T-cell (primary cell): ENCODE measurements around the gene MT1F. TPM values are rescaled to one million over a fixed set of nuclear protein-coding genes. Genes with fewer than 3 reads are reported as not detected.
A peak's percentile ranks its signal among the peaks of the same experiment; 100 is the strongest.
"Not testable (repeated sequence)": the region's sequence is repeated elsewhere in the genome, so short reads cannot be mapped to it uniquely, and the experiment has no call there.

ENCODE experiments used
- ATAC-seq, 4 experiments: fragments of 200-7000 bp in 3 of 4; fragments of 150-1000 bp in 1 of 4; cut with Tn5 transposase; replicated peaks in 1 of 4; 1 replicate in 3 of 4; 2 replicates in 1 of 4; pipeline ENCODE4 v1.10.0; 2021; ENCODE audit warnings: moderate library complexity in 3 of 4, mild to moderate bottlenecking in 2 of 4, moderate number of reproducible peaks in 1 of 4
- CTCF ChIA-PET, 2 donors: fragments of 300-600 bp; sonication (Branson Sonifier 250); formaldehyde crosslinking; loops; one replicate each; lab custom pipeline; 2022; ENCODE audit warnings: antibody characterized with exemption in 2 of 2; lab: Charles Lee
- POLR2A ChIA-PET, 2 donors: fragments of 300-600 bp; sonication (Branson Sonifier 250); formaldehyde crosslinking; loops; one replicate each; lab custom pipeline; 2022; ENCODE audit warnings: antibody characterized with exemption in 2 of 2; lab: Charles Lee
- DNase-seq, 35 experiments: peaks; one replicate each; pipeline versions ENCODE4 v3.0.0 to v3.0.0-alpha.2; 2013 to 2023
- H3K27ac ChIP-seq: one replicate; pipeline ENCODE4 v1.5.1; 2013; ENCODE audit warnings: low read length
- H3K27me3 ChIP-seq, 2 experiments: replicated peaks in 1 of 2; 1 replicate in 1 of 2; 2 replicates in 1 of 2; pipeline versions ENCODE4 v1.6.1 to v1.7.0; 2013; ENCODE audit warnings: low read length in 1 of 2, mixed read lengths in 1 of 2; ENCODE audit not compliant: control insufficient read depth in 2 of 2, insufficient read depth in 2 of 2; ENCODE audit errors: extremely low read depth in 1 of 2
- H3K36me3 ChIP-seq, 2 donors: 1 replicate in 1 of 2; 2 replicates in 1 of 2; pipeline versions ENCODE4 v1.6.1 to v1.7.0; 2013; ENCODE audit warnings: low read length in 1 of 2; ENCODE audit not compliant: control insufficient read depth in 2 of 2, insufficient read depth in 1 of 2; ENCODE audit errors: extremely low read depth in 1 of 2
- H3K4me1 ChIP-seq, 2 experiments: 1 replicate in 1 of 2; 2 replicates in 1 of 2; pipeline versions ENCODE4 v1.6.1 to v1.7.0; 2013; ENCODE audit warnings: low read length in 2 of 2, mixed read lengths in 1 of 2; ENCODE audit not compliant: insufficient read depth in 2 of 2, control insufficient read depth in 1 of 2; ENCODE audit errors: extremely low read depth in 1 of 2
- H3K4me3 ChIP-seq, 2 donors: 1 replicate in 1 of 2; 2 replicates in 1 of 2; pipeline versions ENCODE4 v1.5.1 to v1.7.0; 2013; ENCODE audit warnings: mild to moderate bottlenecking in 2 of 2, low read length in 1 of 2, moderate library complexity in 1 of 2; ENCODE audit not compliant: control insufficient read depth in 1 of 2; ENCODE audit errors: extremely low read depth in 1 of 2
- H3K9me3 ChIP-seq: 2 replicates; pipeline ENCODE4 v1.7.0; 2013
- H3K27ac Mint-ChIP-seq, 2 donors: one replicate each; pipeline ENCODE4 v1.8.0; 2020 to 2021; ENCODE audit warnings: mild to moderate bottlenecking in 2 of 2, mixed read lengths in 2 of 2
- H3K27me3 Mint-ChIP-seq, 2 donors: one replicate each; pipeline ENCODE4 v1.8.0; 2021 to 2022; ENCODE audit warnings: mixed read lengths in 2 of 2
- H3K36me3 Mint-ChIP-seq: one replicate; pipeline ENCODE4 v1.8.0; 2021; ENCODE audit warnings: mixed read lengths
- H3K4me1 Mint-ChIP-seq, 3 donors: one replicate each; pipeline ENCODE4 v1.8.0; 2020 to 2022; ENCODE audit warnings: mixed read lengths in 3 of 3, mild to moderate bottlenecking in 1 of 3
- H3K4me3 Mint-ChIP-seq, 3 donors: one replicate each; pipeline ENCODE4 v1.8.0; 2020 to 2022; ENCODE audit warnings: mild to moderate bottlenecking in 3 of 3, mixed read lengths in 3 of 3, moderate library complexity in 3 of 3
- H3K9me3 Mint-ChIP-seq, 3 donors: one replicate each; pipeline ENCODE4 v1.8.0; 2020 to 2022; ENCODE audit warnings: mixed read lengths in 3 of 3
- WGBS: methylation state at CpG from one replicate; pipeline ENCODE4 v1.1.5; 2013; ENCODE audit warnings: missing lambda C conversion rate; ENCODE audit not compliant: insufficient coverage; 5-methylcytosine and 5-hydroxymethylcytosine counted together
- total RNA-seq, 35 experiments: library from RNA in 6 of 35; stranded (reverse) in 6 of 35; fragments of 120-200 nt in 1 of 35; gene quantifications; one replicate each; pipeline versions ENCODE4 v1.2.1 to v1.2.4 and lab custom pipeline; 2013 to 2026

The MT1F gene
- total RNA-seq, 5 donors from 2014 or later (not counting 1 experiment from before 2014, with no cell fraction given) = 5.3 to 14.3 (median 9.3) TPM

DNA sequence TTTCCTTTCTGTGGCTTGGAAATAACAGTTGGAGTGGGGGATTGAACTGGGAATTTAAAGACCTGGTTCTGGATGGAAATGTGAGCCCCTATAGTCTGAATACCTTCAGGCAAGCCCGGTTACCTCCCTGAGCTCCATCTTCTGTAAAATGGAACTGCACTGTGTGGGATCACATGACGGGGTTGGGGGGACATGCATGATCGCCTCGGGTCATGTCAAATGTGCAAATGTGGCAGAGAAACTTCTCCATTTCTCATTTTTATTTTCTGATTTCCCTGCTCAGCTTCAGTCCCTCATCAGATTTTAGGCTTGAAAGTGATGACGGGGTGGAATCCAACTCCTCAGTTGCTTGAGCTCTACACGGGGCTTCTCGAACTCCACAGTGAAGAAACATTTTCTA lies 4.5 kb upstream of the MT1F start:
- ATAC-seq = no peak

GRCh38 chr16:56658327-56658875 lies 642 bp downstream of the MT1F start:
- POLR2A ChIA-PET = no interaction called here
- H3K27me3 Mint-ChIP-seq = peaks cover 0 to 10% of the 10 kb centered on the region in 2 donors
- peak overlapping the region; percentile 92 to 93 for H3K27ac Mint-ChIP-seq
- H3K4me3 ChIP-seq = peak overlapping the region; percentile 71 to 79
- H3K9me3 Mint-ChIP-seq = no peaks in the 10 kb centered on the region
- H3K27ac ChIP-seq = no peak overlapping the region
- H3K27me3 ChIP-seq = peaks cover 3 to 19% of the 10 kb centered on the region in 2 experiments
- H3K36me3 Mint-ChIP-seq = no peaks in the 10 kb centered on the region
- CTCF ChIA-PET = interaction anchor here in 1 of 2 donors (0.6 kb wide), 1 partner anchor 82 kb away, joined by 3 read pairs; no protein-coding TSS in a partner anchor
- WGBS = 52% methylated on average over 7 of the region's 10 CpGs
- peaks cover 3 to 34% of the 10 kb centered on the region in 2 experiments for H3K4me1 ChIP-seq
- ATAC-seq = no peak
- peak overlapping the region; percentile 91 to 97 (median 97) for H3K4me3 Mint-ChIP-seq
- H3K9me3 ChIP-seq = no peaks in the 10 kb centered on the region
- no peaks in the 10 kb centered on the region for H3K36me3 ChIP-seq
- no peak for DNase-seq
- peaks cover 31 to 33% (median 32%) of the 10 kb centered on the region in 3 donors for H3K4me1 Mint-ChIP-seq

More for the DNA sequence above, 4.5 kb upstream of the MT1F start:
- H3K9me3 ChIP-seq = no peaks in the 10 kb centered on the region
- no peaks in the 10 kb centered on the region for H3K9me3 Mint-ChIP-seq
- WGBS = 100% methylated on average over 2 of the region's 7 CpGs
- H3K36me3 ChIP-seq = no peaks in the 10 kb centered on the region
- H3K27ac Mint-ChIP-seq = no peak overlapping the region
- H3K27ac ChIP-seq = no peak overlapping the region
- H3K27me3 ChIP-seq = peaks cover 11 to 37% of the 10 kb centered on the region in 2 experiments
- H3K27me3 Mint-ChIP-seq = peaks cover 12 to 24% of the 10 kb centered on the region in 2 donors
- no peak overlapping the region for H3K4me3 Mint-ChIP-seq
- H3K4me3 ChIP-seq = no peak overlapping the region
- DNase-seq = no peak
- H3K4me1 Mint-ChIP-seq = peaks cover 7 to 9% (median 7%) of the 10 kb centered on the region in 3 donors
- CTCF ChIA-PET = interaction anchor here in 1 of 2 donors (0.6 kb wide), 1 partner anchor 18 kb away, joined by 3 read pairs; no protein-coding TSS in a partner anchor
- H3K4me1 ChIP-seq = peaks cover 3 to 11% of the 10 kb centered on the region in 2 experiments
- POLR2A ChIA-PET = interaction anchor here in 1 of 2 donors (0.6 kb wide), 2 partner anchors 29 to 294 kb away, joined by 3 to 7 read pairs; no protein-coding TSS in a partner anchor
- no peaks in the 10 kb centered on the region for H3K36me3 Mint-ChIP-seq

GRCh38 chr16:56662357-56663354 lies 4.9 kb downstream of the MT1F start:
- Histone ChIP-seq H3K4me1 (peaks cover 3 to 33% of the 10 kb centered on the region in 2 experiments), H3K9me3 (no peaks in the 10 kb centered on the region), H3K4me3 (peak overlapping the region; percentile 55 to 74), H3K36me3 (no peaks in the 10 kb centered on the region), H3K27ac (peak overlapping the region; percentile 45), H3K27me3 (peaks cover 14 to 37% of the 10 kb centered on the region in 2 experiments)
- DNase-seq = peak in 9 of 35 experiments; percentile 11 to 48 (median 26)
- Mint-ChIP-seq H3K4me1 (peaks cover 33 to 36% (median 35%) of the 10 kb centered on the region in 3 donors), H3K36me3 (peaks cover 3% of the 10 kb centered on the region), H3K27ac (peak overlapping the region; percentile 81 to 89), H3K4me3 (peak overlapping the region; percentile 78 to 85 (median 82)), H3K9me3 (no peaks in the 10 kb centered on the region), H3K27me3 (peaks cover 8 to 38% of the 10 kb centered on the region in 2 donors)
- ChIA-PET POLR2A (no interaction called here), CTCF (interaction anchor here (0.6 to 0.7 kb wide), 2 partner anchors 19 to 762 kb away, joined by 3 to 4 read pairs; no protein-coding TSS in a partner anchor)
- 16% methylated on average over 25 of the region's 48 CpGs for WGBS
- ATAC-seq = peak; percentile 66 to 74 (median 68)

GRCh38 chr16:56664506-56664905 lies 6.7 kb downstream of the MT1F start:
- peaks cover 34 to 38% (median 37%) of the 10 kb centered on the region in 3 donors for H3K4me1 Mint-ChIP-seq
- CTCF ChIA-PET = interaction anchor here in 1 of 2 donors (0.6 kb wide), 1 partner anchor 50 kb away, joined by 7 read pairs; no protein-coding TSS in a partner anchor
- POLR2A ChIA-PET = no interaction called here

GRCh38 chr16:56665286-56666261 lies 7.8 kb downstream of the MT1F start:
- DNase-seq, POLR2A ChIA-PET, H3K36me3 Mint-ChIP-seq, CTCF ChIA-PET, ATAC-seq, H3K36me3 ChIP-seq, H3K4me3 ChIP-seq, H3K9me3 ChIP-seq, H3K27ac Mint-ChIP-seq, H3K4me3 Mint-ChIP-seq, H3K27ac ChIP-seq, H3K9me3 Mint-ChIP-seq: not testable (repeated sequence)
- peaks cover 27 to 63% of the 10 kb centered on the region in 2 donors for H3K27me3 Mint-ChIP-seq
- peaks cover 38 to 44% (median 40%) of the 10 kb centered on the region in 3 donors for H3K4me1 Mint-ChIP-seq
- peaks cover 0 to 36% of the 10 kb centered on the region in 2 experiments for H3K4me1 ChIP-seq
- no CpG with 5 or more reads among the region's 8 CpGs for WGBS
- peaks cover 24 to 62% of the 10 kb centered on the region in 2 experiments for H3K27me3 ChIP-seq

More at GRCh38 chr16:56664506-56664905, 6.7 kb downstream of the MT1F start:
- Histone ChIP-seq H3K4me1 (peaks cover 0 to 30% of the 10 kb centered on the region in 2 experiments), H3K36me3 (no peaks in the 10 kb centered on the region), H3K4me3 (no peak overlapping the region), H3K9me3 (no peaks in the 10 kb centered on the region), H3K27me3 (peaks cover 21 to 51% of the 10 kb centered on the region in 2 experiments), H3K27ac (no peak overlapping the region)
- Mint-ChIP-seq H3K4me3 (no peak overlapping the region), H3K27ac (peak overlapping the region in 1 of 2 donors; percentile 64), H3K9me3 (no peaks in the 10 kb centered on the region), H3K36me3 (peaks cover 3% of the 10 kb centered on the region), H3K27me3 (peaks cover 22 to 54% of the 10 kb centered on the region in 2 donors)
- DNase-seq (no peak), ATAC-seq (no peak)
- WGBS = no CpG with 5 or more reads among the region's 1 CpG
